DMS79 treated with DMSO at 0.1 percent for 48 hours (cell line): ENCODE results near the gene COL8A1.
"Not testable (repeated sequence)": the region's sequence is repeated elsewhere in the genome, so short reads cannot be mapped to it uniquely, and the experiment has no call there.

Experiments used
- DNase-seq: peaks from one replicate; lab custom pipeline; 2025; lab: John Stamatoyannopoulos, UW

The COL8A1 gene

DNA sequence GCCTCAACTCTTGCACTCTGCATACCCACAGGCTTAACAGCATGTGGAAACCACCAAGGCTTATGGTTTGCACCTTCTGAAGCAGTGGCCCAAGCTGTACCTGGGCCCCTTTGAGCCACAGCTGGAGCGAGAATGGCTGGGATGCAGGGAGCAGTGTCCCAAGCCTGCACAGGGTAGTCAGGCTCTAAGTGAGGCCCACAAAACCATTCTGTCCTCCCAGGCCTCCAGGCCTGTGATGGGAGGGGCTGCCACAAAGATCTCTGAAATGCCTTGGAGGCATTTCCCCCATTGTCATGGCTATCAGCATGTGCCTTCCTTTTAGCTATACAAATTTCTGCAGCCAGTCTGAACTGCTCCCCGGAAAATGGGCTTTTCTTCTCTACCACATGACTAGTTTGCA is 166.8 kb downstream of the COL8A1 start:
- no peak for DNase-seq

DNA sequence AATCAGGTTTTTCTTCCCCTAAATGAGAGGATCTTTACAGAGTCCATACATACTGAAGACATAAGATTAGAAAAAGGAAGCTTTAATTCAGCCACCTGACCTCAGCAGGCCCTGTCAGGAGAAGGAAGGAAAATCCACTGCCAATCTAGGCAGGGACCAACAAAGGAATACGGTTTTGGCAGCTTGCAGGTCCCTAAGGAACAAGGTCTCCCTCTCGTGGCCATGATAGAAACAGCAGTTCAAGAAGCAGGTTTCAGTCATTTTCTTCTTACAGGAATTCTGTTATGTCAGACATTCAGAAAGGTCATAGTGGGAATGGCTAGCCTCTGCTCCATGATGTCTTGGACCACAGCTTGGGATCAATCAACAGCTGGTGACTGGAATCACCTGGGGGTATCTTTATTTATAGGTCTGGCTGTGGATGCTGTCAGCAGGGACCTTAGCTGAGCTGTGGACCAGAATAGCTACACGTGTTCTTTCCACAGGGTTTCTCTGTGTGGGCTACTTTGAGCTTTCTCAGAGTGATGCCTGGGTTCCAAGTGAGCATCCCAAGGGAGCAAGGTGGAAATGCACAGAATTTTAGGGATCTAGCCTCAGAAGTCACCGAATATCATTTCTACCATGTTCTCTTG is 169.9 kb downstream of the COL8A1 start:
- DNase-seq, result peak; percentile 5

DNA sequence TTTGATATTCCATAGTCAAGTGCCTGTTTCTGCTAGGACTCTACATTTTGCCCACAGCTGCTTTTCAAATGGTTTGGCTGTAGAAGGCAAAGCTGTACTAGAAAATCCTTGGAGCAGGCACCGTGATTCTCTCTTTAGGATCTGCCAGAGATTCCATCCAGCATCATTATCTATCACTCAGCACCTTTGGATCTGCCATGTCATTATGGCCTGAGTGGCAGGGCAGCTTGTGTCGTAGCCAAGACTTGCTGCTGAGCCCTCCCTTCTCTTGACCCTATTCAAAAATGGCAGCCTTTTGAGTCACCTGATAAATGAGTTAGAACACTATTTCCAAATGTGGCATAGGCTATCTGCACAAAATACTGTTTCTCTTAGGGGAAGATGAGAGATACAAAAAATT is 171.2 kb downstream of the COL8A1 start:
- no peak for DNase-seq

DNA sequence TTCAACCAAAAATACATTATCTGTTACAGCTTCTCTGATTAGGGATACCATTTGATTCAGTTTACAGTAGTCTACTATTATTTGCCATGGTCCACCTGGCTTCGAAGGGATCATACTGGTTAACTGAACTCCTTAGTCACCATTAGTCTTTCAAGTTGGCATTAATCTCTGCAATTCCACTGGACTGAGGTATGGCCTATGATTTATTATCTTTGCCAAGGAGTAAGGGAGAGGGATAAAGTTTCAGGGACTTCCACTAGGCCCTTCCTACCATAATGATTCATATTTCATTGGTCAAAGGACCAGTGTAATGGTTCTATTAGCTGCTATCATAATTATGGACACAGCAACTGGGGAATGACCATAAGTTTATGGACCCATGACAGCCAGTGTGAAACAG is 172.0 kb downstream of the COL8A1 start:
- no peak for DNase-seq

DNA sequence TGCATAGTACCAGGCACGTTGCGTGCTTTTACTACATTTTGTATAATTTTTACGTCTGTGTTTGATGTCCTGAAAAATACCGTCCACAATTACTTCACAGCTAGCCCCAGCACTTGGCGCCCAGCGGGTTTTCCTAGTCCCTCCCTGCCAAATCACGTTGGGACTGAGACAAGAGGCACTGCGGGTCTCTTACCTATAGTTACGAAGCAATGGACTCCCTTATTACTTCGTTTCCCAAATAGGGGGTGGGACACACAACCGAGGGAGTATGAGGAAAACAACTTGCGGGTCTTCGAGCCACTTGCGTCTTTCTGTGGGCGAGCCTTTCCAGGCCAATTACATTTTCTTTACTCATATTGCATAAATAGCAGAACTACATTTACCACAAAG is 178.6 kb downstream of the COL8A1 start:
- DNase-seq, result no peak

DNA sequence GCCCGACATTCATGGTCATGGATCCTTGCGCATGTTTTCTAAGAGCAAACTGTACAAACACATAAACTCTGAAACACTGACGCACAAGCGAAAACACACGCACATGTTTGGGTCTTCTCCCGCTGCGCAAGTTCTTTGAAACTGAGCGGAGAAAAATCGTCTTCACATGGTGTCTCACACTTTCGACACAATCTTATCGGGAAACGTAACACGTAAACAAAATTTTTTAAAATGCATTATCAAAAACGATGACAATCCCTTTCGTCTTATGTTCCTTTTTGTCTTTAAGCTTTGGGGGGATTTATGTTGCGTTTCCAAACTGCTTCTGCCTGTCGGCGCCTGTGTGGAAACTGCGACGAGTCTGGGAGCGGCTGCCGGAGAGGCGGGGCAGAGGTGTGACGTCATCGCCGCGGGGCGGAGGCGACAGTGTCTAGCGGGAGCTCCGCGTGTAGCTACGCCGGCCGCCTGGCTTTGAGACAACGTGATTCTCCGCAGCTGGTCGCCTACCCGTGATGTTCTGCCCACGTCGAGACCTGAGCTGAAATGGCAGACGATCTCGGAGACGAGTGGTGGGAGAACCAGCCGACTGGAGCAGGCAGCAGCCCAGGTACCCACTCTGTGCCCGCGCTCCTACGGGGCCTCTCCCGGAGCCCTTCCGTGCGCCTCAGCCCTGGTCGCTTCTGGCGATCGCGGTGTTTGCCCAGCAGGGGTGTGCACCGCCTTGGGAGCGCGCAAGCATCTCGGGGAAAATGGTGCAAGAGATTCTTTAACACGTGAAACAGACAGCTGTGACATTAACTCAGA is 179.2 kb downstream of the COL8A1 start, which contains the start of gene CMSS1:
Gene CMSS1 (plus strand): TSS at position 426 of the 804 bp plus-strand sequence.
- peak; percentile 98 for DNase-seq

DNA sequence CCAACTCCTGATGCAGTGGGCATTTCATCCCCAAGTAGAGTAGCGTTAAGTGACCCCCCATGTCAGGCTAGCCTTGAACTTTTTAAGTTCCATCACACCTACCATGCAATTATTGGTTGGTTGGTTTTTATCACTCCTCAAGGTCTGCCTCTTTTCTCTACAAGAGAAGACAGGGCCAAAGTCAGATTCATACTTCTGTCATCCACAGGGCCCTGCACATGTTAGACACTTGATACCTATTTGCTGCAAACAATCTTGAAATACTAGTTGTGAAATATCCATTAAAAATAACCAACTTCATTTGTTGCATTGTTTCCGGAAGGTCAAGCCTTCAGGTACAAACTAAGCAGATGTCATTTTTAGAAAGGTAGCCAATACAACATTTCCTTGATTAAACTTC is 180.4 kb downstream of the COL8A1 start:
- no peak for DNase-seq

DNA sequence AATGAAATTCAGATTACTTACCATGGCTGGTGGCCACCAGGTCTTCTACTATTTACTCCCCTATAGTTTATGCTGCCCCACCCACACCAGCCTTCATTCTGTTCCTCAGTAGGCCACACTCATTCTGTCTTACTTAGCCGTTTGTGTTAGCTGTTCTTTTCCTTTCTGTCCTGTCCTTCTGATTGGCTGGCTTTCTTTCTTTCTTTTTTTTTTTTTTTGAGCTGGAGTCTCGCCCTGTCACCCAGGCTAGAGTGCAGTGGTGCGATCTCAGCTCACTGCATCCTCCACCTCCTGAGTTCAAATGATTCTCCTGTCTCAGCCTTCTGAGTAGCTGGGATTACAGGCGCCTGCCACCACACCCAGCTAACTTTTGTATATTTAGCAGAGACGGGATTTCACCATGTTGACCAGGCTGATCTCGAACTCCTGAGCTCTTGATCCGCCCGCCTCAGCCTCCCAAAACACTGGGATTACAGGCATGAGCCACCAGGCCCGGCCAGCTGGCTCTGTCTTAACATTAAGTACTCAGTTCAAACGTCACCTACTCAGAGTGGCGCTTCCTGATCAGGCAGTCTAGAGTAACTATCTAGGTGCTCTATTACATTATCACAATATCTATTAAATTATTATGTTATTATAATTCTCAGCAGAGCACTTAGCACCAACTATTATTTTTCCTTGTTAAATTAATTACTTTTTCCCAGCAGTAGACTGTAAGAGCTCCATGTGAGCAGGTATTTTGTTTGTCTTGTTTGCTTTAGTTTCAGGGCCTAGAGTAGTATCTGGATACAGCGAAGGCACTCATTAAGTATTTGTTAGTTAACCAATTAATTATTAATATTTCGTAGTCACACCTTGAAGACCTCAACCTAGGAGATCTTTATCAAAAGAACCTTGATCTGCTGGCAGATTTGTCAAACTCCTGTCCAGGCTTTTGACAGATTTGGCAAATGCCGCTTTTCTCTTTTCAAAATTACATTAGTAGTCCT is 185.6 kb downstream of the COL8A1 start:
- no peak for DNase-seq

DNA sequence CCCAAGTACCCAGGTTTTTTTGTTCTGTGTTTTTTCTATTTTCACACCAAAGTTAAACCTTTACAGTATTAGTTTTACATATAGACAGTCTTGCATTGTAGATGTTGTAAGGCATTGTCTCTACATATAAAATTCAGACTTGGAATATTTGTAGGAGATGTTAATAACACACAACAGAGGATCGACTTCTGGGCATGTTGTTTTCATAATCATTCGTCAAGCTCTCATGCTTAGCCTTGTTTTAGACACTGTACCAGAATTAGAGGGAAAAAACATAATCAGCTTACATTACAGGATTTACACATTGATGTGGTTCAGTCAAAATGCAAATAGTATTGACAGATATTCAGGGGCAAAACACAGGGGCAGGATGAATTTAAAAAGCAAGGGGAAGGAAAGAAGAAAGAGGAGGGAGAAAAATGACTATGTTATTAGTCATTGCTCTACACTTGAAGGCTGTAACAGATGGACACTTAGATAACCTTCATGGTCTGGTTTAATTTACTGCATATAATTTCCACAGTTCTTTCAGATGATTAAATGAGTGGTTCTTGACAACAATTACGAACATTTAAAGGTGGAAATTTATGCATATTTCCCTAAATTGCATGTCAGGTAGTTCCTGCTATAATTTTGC is 186.7 kb downstream of the COL8A1 start:
- no peak for DNase-seq

DNA sequence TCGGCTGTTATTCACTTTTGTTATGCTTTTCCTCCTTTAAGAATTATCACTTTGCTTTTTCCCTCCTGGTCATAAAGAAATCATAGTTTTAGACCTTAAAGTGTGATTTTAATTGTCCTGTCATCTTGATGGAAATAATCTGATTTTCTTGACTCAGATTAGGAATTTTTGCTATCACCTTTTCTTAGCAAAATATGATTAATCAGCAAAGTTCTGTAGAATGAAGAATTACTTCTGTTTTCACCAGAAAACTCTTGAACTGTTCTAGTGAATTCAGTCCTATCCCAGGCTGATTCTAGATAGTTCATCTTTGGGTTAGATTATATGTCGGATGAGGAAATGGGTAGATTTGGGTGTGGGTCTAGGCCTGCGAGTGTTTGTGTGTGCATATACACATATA is 191.4 kb downstream of the COL8A1 start:
- DNase-seq, result no peak

DNA sequence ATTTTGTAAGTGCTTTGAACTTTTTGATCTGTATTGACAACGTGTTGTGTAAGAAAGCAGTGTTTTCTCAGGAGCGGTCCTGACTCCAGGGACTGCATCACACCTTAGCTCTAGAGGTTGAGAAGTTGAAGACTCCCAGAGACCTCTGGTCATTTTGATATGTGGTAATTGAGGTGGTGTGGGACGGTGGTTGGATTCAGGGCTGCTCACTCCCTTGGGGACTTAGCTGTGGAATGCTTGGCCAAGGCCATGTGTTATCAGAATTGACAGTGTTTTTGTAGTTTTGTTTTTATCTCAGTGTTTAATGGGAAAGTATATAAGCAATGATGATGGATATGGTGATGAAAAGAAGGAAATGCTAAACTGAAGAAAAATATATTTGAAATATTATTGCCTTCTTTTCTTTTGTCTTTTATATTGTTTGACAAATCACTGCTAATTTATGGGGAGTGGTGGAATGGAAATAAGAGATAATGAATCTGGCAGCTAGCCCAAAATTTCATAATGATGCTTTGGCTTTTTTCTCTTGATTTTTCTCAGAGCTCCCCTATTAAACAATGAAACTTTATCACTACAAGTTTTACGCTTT is 195.3 kb downstream of the COL8A1 start:
- DNase-seq, result no peak

DNA sequence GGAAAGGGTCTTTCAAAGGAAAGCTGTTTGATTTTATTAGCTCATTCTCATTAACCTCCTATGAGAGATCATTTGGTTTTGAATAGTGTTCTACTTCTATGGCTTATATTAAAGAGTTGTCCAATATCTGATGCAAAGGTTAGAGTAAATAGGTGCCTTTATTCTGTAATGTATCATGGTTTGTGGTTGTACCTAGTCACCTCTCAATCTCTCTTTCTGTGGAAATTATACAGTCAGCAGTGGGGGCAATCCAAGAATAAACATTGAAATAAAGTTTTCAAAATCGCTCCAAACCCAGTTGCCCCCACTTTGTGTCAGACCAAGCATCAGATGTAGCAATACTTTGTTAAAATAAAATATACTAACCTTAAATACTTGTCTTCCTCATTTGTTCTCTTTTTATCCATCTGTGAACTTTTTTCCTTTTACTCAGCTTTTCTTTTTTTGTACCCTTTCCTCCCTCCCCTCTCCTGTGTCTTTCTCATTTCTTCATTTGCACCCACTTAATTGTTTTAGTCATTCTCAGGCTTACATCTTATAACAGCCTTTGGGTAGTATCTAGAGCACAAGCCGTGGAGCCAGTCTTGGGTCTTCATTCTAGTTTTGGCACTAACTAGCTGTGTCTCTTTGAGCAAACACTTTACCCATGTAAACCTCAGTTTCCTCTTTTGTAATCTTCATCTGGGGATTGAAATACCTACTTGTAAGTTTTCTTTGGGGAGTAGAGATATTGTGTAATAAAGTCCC is 196.0 kb downstream of the COL8A1 start:
- no peak for DNase-seq

DNA sequence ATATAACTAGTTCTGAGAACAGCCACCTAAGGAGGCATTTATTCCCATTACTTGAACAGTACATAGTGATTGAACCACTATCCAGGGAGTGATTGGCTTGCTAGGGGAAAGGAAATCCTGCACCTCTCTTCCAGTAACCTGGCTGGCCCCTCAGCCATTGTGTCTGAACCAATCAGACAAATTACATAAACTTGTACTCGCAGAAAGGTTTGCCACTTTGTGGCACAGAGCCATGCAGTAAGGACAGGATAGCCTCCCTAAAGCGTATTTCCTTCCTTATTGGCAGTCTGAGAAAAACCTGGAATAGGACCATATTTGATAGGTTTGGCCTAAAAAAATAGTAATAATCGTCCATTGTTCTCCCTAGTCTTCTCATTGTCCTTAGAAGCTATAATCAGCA is 198.3 kb downstream of the COL8A1 start:
- DNase-seq, result no peak

DNA sequence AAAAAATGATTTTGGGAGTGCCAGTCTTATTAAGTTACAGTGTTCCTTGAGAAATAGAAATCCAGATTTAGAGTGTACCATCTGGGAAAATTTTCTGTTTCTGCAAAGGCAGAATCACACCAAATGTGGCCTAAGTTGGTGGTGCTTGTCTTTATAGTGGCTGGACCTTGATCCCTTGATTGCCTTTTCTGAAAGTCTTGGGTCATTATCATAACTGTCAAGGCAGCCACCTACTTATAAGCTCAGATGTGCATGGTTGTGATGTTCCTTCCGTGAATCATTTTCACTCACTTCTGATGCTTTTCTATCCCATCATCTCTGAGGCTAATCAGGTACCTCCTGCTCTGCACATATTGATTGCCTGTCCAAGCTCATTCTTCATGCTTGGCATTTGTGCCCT is 199.3 kb downstream of the COL8A1 start:
- no peak for DNase-seq

DNA sequence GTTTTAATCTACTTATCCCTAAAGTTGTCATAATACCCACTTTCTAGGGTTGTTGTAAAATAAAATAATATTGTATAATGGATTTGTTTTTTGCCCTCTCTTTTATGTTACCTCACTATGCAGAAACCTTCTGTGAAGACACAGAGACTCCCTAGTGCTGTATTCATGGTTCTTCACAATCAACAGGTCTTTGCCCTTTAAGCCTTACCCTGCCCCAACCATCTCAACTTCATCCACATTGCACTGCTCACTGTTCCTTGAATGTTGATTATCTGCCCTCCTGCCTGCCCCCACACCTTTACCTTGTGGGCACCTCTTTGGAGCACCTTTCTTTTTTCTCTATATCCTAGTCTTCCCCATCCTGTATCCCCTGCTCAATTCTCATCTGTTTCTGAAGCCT is 200.4 kb downstream of the COL8A1 start:
- no peak for DNase-seq

DNA sequence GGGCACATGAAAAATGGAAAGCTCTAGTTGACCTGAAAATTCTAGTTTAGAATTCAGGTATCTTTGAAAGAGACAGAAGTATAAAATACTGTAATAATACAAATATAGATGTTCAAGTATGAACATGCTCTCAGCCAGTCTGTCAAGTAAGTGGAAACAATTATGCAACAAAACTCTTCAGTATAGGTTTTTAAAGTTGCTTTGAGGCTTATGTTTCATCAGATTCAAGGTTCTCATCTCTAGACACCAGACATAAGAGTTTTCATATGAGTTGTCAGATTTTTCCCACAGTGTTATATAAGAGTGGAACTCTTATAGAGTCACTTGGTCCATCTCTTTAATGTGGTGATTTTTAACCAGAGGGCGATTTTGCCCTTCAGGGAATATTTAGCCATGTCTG is 201.2 kb downstream of the COL8A1 start:
- DNase-seq, result no peak

DNA sequence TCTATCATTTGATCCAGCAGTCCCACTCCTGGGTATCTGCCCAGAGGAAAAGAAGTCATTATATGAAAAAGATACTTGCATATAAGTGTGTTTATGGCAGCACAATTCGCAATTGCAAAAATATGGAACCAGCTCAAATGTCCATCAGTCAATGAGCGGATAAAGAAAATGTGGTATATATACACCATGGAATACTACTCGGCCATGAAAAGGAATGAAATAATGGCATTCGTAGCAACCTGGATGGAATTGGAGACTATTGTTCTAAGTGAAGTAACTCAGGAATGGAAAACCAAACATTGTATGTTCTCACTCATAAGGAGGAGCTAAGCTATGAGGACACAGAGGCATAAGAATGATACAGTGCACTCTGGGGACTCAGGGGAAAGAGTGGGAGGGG is 203.6 kb downstream of the COL8A1 start:
- not testable (repeated sequence) for DNase-seq

DNA sequence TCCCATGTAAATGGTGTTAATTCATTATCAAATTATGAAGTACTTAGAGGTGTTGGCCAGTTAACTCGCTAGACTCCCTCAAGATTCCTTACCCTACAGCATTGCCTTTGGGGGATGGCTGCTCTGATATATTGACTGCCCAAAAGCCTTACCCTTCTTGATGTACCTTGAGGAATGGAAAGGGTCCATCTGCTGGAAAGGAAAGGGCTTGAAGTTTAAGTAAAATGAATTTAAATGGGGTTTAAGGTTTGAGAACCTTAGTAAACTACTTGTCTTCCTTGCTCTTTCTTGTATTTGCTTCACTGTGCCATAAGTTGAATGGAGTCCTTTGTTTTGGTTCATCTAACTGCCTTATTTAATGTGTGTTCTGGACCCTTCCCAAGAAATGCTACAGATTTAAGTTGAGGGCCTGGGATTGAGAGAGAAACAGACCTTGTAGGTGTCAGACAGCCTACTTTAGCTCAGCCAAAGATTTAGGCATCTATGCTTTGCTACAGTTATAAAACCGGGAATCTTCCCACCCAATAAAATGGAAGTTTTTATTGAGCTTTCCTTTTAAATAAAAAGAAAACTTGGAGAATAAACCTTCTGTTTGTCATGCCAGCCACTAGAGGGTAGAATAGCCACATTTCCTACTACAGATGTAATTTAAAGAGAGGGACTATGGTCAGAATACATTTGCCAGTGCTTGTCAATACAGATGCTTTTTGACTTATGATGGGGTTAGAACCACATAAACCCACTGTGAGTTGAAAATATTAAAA is 204.6 kb downstream of the COL8A1 start:
- peak; percentile 56 for DNase-seq

DNA sequence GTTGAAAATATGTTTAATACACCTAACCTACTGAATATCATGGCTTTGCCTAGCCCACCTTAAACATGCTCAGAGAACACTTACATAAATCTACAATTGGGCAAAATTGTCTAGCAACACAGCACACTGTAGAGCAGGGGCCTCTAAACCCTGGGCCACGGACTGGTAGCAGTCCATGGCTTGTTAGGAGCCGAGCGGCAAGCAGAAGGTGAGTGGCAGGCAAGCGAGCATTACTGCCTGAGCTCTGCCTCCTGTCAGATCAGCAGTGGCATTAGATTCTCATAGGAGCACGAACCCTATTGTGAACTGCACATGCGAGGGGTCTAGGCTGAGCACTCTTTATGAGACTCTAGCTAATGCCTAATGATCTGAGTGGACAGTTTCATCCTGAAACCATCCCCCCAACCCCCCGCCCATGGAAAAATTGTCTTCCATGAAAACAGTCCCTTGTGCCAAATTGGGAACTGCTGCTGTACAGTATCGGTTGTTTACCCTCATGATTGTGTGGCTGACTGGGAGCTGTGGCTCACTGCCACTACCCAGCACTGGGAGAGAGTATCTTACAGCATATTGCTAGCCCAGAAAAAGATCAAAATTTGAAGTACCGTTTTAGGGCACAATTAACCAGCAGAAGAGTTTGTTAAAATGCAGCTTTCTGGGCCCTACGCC is 205.3 kb downstream of the COL8A1 start:
- DNase-seq, result no peak

DNA sequence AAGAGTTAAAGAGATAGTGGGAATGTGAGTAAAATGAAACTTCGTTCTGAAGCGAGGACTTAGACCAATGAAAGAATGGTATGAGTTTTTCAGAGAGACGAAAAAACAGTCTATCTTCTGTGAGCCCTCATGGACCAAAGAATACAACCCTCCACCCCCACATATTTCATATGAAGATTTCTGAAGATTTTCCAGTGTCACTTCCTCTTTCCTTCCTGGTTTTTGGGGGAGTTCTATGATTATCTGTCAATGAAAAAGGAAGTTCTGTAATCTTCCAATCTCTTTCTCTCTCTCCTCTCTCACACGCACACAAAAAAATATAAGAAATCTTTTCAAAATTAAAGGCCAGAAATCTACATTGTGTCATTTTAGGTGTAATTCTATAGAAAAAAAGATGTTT is 206.9 kb downstream of the COL8A1 start:
- DNase-seq, result no peak
